BJ (cell line): ENCODE results near the gene UBE2D4. TPM values are rescaled to one million over a fixed set of nuclear protein-coding genes. Genes with fewer than 3 reads are reported as not detected.

Experiments
- CTCF ChIA-PET: fragments of 350-600 bp; formaldehyde crosslinking; extraction: SDS; loops from one replicate; lab custom pipeline; 2021; ENCODE audit warnings: antibody characterized with exemption, inconsistent platforms; lab: Yijun Ruan, JAX
- POLR2A ChIA-PET: fragments of 300-600 bp; sonication (Branson Sonifier 250); formaldehyde crosslinking; extraction: SDS; loops from one replicate; lab custom pipeline; 2021; ENCODE audit warnings: antibody characterized with exemption; lab: Charles Lee
- DNase-seq: peaks from one replicate; pipeline ENCODE4 v3.0.0-alpha.2; 2011; ENCODE audit warnings: low read depth
- H3K27me3 ChIP-seq: 2 replicates; pipeline ENCODE4 v1.6.0; 2011; ENCODE audit warnings: low read length; ENCODE audit not compliant: control insufficient read depth, insufficient read depth
- H3K36me3 ChIP-seq: 2 replicates; pipeline ENCODE4 v1.5.1; 2011; ENCODE audit warnings: low read length; ENCODE audit not compliant: control insufficient read depth, insufficient read depth
- H3K4me3 ChIP-seq: 2 replicates; pipeline ENCODE4 v1.5.1; 2011; ENCODE audit warnings: low read depth, mild to moderate bottlenecking, control low read depth, low read length
- polyA plus RNA-seq: library from polyadenylated mRNA; depleted of rRNA; stranded (reverse); fragments of >200 nt; gene quantifications from 2 replicates; pipeline ENCODE4 v1.2.3, GENCODE V29; 2011
- TF ChIP-seq, protein P1 (sequence below): IDR thresholded peaks from 2 replicates; pipeline ENCODE4 v1.5.1; 2011; ENCODE audit warnings: low read depth, mild to moderate bottlenecking, control low read depth, inconsistent platforms, low read length, moderate library complexity; ENCODE audit not compliant: insufficient read depth

Gene UBE2D4
- polyA plus RNA-seq, 1 experiment, result 27.6 TPM

DNA sequence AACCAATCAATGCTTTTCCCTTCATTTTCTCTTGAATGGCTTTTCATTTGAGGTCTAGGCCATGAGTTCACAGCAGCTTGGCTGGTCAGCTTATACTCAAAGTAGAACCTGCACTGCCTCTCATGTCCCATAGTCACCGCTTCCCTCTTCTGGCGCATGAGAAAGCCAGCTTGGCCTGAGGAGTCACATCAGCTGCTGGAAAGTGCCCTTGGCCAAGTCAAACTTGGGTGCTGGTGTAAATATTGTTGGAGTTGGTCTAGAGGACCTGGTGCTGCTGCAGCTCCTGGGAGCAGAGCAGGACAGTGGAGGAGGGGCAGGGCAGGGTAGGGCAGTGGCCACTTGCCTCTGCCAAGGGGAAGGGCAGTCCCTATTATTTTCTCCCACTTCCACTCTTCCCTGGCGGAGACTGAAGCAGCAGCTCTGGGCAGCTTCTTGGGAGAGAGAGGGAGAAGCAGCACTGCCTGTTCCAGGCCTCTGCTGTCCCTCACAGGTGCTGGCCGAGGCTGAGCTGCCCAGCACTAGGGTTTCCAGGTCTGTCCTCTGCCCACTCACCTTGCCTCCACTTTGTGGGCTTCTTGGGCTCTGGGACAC is 12.8 kb downstream of the UBE2D4 start:
- no peak overlapping the region for H3K4me3 ChIP-seq
- H3K36me3 ChIP-seq, result no peaks in the 10 kb centered on the region
- H3K27me3 ChIP-seq, result no peaks in the 10 kb centered on the region
- no peak for DNase-seq
- POLR2A ChIA-PET, result no interaction called here
- TF ChIP-seq, protein P1, sequence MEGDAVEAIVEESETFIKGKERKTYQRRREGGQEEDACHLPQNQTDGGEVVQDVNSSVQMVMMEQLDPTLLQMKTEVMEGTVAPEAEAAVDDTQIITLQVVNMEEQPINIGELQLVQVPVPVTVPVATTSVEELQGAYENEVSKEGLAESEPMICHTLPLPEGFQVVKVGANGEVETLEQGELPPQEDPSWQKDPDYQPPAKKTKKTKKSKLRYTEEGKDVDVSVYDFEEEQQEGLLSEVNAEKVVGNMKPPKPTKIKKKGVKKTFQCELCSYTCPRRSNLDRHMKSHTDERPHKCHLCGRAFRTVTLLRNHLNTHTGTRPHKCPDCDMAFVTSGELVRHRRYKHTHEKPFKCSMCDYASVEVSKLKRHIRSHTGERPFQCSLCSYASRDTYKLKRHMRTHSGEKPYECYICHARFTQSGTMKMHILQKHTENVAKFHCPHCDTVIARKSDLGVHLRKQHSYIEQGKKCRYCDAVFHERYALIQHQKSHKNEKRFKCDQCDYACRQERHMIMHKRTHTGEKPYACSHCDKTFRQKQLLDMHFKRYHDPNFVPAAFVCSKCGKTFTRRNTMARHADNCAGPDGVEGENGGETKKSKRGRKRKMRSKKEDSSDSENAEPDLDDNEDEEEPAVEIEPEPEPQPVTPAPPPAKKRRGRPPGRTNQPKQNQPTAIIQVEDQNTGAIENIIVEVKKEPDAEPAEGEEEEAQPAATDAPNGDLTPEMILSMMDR, result no peak
- CTCF ChIA-PET, result no interaction called here

- ChIA-PET CTCF (no interaction called here), POLR2A (no interaction called here)
- Histone ChIP-seq H3K36me3 (no peaks in the 10 kb centered on the region), H3K4me3 (no peak overlapping the region), H3K27me3 (no peaks in the 10 kb centered on the region)
- TF ChIP-seq, protein P1, result no peak
- DNase-seq, result no peak
Measured at GRCh38 chr7:43942250-43942649, 16.0 kb downstream of the UBE2D4 start.

- Histone ChIP-seq H3K4me3 (no peak overlapping the region), H3K36me3 (no peaks in the 10 kb centered on the region), H3K27me3 (no peaks in the 10 kb centered on the region)
- POLR2A ChIA-PET, result no interaction called here
- CTCF ChIA-PET, result interaction anchor here (0.9 kb wide), 1 partner anchor 12 kb away, joined by 3 read pairs; no protein-coding TSS in a partner anchor
- no peak for DNase-seq
- TF ChIP-seq, protein P1, result no peak
Measured at GRCh38 chr7:43942997-43943396, 16.8 kb downstream of the UBE2D4 start.

DNA sequence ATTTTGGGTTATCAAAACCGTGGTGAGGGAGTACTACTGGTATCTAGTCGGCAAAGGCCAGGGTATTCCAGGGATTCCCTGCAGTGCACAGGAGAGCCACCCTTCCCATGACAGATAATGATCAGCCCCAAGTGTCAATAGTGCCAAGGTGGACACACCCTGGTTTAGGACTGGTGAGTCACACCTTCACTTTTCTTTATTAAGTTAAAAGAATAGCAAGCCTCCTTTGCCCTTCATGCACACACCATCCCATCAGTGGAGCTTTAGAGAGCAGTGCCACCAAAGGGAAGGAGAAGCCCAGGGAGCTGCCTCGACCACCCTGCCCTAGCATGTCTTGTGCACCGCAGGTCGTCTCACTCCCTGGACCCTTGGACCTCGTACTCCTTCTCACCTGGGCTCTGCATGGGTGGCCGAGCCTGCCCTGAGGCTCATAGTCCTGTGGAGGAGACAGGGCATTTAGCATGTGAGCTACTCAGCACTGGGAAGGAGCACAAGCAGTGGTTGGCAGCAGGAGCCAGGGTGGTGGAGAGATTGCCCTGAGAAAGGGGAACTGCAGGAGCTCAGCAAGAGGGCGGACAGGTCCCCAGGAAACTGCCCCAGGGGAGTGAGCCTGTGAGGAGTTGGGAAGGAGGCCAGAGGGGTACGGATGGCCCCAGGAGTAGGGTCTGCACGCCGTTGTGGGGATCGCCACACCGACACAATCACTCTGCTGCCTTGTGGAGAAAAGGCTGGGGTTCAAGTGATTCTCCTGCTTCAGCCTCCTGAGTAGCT is 17.4 kb downstream of the UBE2D4 start:
- Histone ChIP-seq H3K4me3 (no peak overlapping the region), H3K36me3 (no peaks in the 10 kb centered on the region; the same call in 1 of the 2 replicates), H3K27me3 (no peaks in the 10 kb centered on the region)
- no peak for DNase-seq
- POLR2A ChIA-PET, result no interaction called here
- CTCF ChIA-PET, result interaction anchor here (0.9 to 1.4 kb wide), 3 partner anchors 10 to 17 kb away, joined by 3 to 4 read pairs (median 3); partner anchors contain the start of gene UBE2D4
- TF ChIP-seq, protein P1, result no peak

DNA sequence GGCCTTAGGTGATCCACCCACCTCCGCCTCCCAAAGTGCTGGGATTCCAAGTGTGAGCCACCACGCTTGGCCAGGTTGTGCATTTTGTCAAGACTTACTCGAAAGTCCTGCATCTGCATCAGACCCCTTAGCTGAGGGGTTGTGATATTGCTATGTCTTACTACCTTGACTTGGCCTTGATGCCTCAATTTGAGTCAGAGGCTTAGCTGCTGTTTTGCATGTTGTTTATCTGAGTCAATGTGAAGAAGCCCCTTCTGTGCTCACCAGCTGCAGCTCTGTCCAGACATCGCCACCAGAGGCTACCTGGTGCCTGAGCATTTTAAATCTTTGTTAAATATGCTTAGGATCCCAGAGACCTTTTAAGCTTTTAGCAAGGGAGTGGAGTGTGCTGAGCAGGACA is 18.1 kb downstream of the UBE2D4 start:
- DNase-seq, result no peak
- no peak overlapping the region for H3K4me3 ChIP-seq
- CTCF ChIA-PET, result interaction anchor here (1.2 to 1.4 kb wide), 2 partner anchors 10 to 18 kb away, joined by 3 to 4 read pairs; partner anchors contain the start of gene UBE2D4
- TF ChIP-seq, protein P1, result no peak
- POLR2A ChIA-PET, result no interaction called here
- H3K36me3 ChIP-seq, result no peaks in the 10 kb centered on the region; the same call in 1 of the 2 replicates
- no peaks in the 10 kb centered on the region for H3K27me3 ChIP-seq
